ENCODE data around the gene PPFIBP1. TPM values are rescaled to one million over a fixed set of nuclear protein-coding genes. Genes with fewer than 3 reads are reported as not detected.
A peak's percentile ranks its signal among the peaks of the same experiment; 100 is the strongest.

PPFIBP1 gene
- total RNA-seq, 4 donors from 2014 or later, result 15.3 to 52.9 (median 39.8) TPM

- WGBS, 2 donors (ENCODE audit: low coverage in 1 of 2), result 85 to 94% methylated on average over 3 of the region's 3 CpGs
- Histone ChIP-seq H3K4me1 (peaks cover 14 to 59% (median 18%) of the 10 kb centered on the region in 4 donors), H3K36me3 (no peaks in the 10 kb centered on the region), H3K27me3 (no peaks in the 10 kb centered on the region), H3K9me3 (no peaks in the 10 kb centered on the region), H3K4me3 (no peak overlapping the region), H3K27ac (peak overlapping the region; percentile 67 to 73 (median 72))
- TF ChIP-seq CTCF (IDR thresholded peaks at IDR 0.05) (no peak), EP300 (IDR thresholded peaks at IDR 0.05; ENCODE audit: low read depth) (no peak), POLR2A (IDR thresholded peaks at IDR 0.05) (no peak), POLR2AphosphoS5 (IDR thresholded peaks at IDR 0.05) (no peak)
- intact Hi-C loops (cut with DNase I; ENCODE audit: low total_unique reads) (no loop called here), in situ Hi-C loops (cut with MboI; ENCODE audit: low pct_ligation_motif_present in 1 of 4, low pct_unique_long_range_greater_than_20kb in 1 of 4, low sequenced_read_pairs in 3 of 4) (no loop called here)
- DNase-seq, result no peak
Observed at GRCh38 chr12:27553941-27554340, 29.9 kb downstream of the PPFIBP1 start.

- H3K27me3 ChIP-seq, result no peaks in the 10 kb centered on the region
- in situ Hi-C loops (cut with MboI; ENCODE audit: low pct_ligation_motif_present in 1 of 4, low pct_unique_long_range_greater_than_20kb in 1 of 4, low sequenced_read_pairs in 3 of 4) (no loop called here), intact Hi-C loops (cut with DNase I; ENCODE audit: low total_unique reads) (no loop called here)
- TF ChIP-seq POLR2AphosphoS5 (IDR thresholded peaks at IDR 0.05) (no peak), POLR2A (IDR thresholded peaks at IDR 0.05) (no peak), CTCF (IDR thresholded peaks at IDR 0.05) (no peak)
- no peaks in the 10 kb centered on the region for H3K9me3 ChIP-seq
- peak overlapping the region in 1 of 4 donors; percentile 19 for H3K4me3 ChIP-seq
- 60 to 63% methylated on average over 5 to 14 of the region's 14 CpGs for WGBS, 2 donors (ENCODE audit: low coverage in 1 of 2)
- peak; percentile 14 for DNase-seq
- H3K4me1 ChIP-seq, result peaks cover 8 to 52% (median 13%) of the 10 kb centered on the region in 4 donors
- peak overlapping the region; percentile 67 to 73 (median 72) for H3K27ac ChIP-seq
- H3K36me3 ChIP-seq, result no peaks in the 10 kb centered on the region
Observed at GRCh38 chr12:27554421-27555186, 30.6 kb downstream of the PPFIBP1 start.

- H3K27ac ChIP-seq, result peak overlapping the region; percentile 67 to 73 (median 72)
- DNase-seq, result no peak
- H3K4me3 ChIP-seq, result peak overlapping the region in 1 of 4 donors; percentile 19
- TF ChIP-seq POLR2A (IDR thresholded peaks at IDR 0.05) (no peak), EP300 (IDR thresholded peaks at IDR 0.05; ENCODE audit: low read depth) (no peak), CTCF (IDR thresholded peaks at IDR 0.05) (no peak), POLR2AphosphoS5 (IDR thresholded peaks at IDR 0.05) (no peak)
- H3K27me3 ChIP-seq, result no peaks in the 10 kb centered on the region
- intact Hi-C loops (cut with DNase I; ENCODE audit: low total_unique reads) (no loop called here), in situ Hi-C loops (cut with MboI; ENCODE audit: low pct_ligation_motif_present in 1 of 4, low pct_unique_long_range_greater_than_20kb in 1 of 4, low sequenced_read_pairs in 3 of 4) (no loop called here)
- WGBS, 2 donors (ENCODE audit: low coverage in 1 of 2), result 52 to 64% methylated on average over 5 of the region's 5 CpGs
- no peaks in the 10 kb centered on the region for H3K36me3 ChIP-seq
- H3K9me3 ChIP-seq, result no peaks in the 10 kb centered on the region
- peaks cover under 1 to 46% (median 7%) of the 10 kb centered on the region in 4 donors for H3K4me1 ChIP-seq
Observed at GRCh38 chr12:27555361-27555760, 31.4 kb downstream of the PPFIBP1 start.

- no peak for DNase-seq
- in situ Hi-C loops (cut with MboI; ENCODE audit: low pct_ligation_motif_present in 1 of 4, low pct_unique_long_range_greater_than_20kb in 1 of 4, low sequenced_read_pairs in 3 of 4), result no loop called here
- Histone ChIP-seq H3K4me3 (no peak overlapping the region), H3K27me3 (no peaks in the 10 kb centered on the region), H3K27ac (peak overlapping the region; percentile 67 to 73 (median 72)), H3K4me1 (peaks cover 0 to 48% (median 5%) of the 10 kb centered on the region in 4 donors), H3K9me3 (no peaks in the 10 kb centered on the region), H3K36me3 (no peaks in the 10 kb centered on the region)
- 62 to 63% methylated on average over 4 to 6 of the region's 6 CpGs for WGBS, 2 donors (ENCODE audit: low coverage in 1 of 2)
- intact Hi-C loops (cut with DNase I; ENCODE audit: low total_unique reads), result no loop called here
- TF ChIP-seq POLR2A (IDR thresholded peaks at IDR 0.05) (no peak), EP300 (IDR thresholded peaks at IDR 0.05; ENCODE audit: low read depth) (no peak), CTCF (IDR thresholded peaks at IDR 0.05) (no peak), POLR2AphosphoS5 (IDR thresholded peaks at IDR 0.05) (no peak)
Observed at GRCh38 chr12:27555925-27556778, 32.1 kb downstream of the PPFIBP1 start.
